CD4-positive, alpha-beta T cell treated with Interferon alpha-2 for 1 hour (primary cell): ENCODE results near the gene CDKN1A.

ENCODE experiments used
- DNase-seq, 2 donors: peaks; one replicate each; pipeline ENCODE4 v3.0.0-alpha.2; 2020 to 2022

CDKN1A gene

GRCh38 chr6:36656441-36656840, 22.1 kb upstream of the CDKN1A start:
- no peak for DNase-seq

GRCh38 chr6:36657271-36657670, 21.2 kb upstream of the CDKN1A start:
- DNase-seq, result no peak

- DNase-seq, result no peak
Measured at GRCh38 chr6:36657942-36658544, 20.5 kb upstream of the CDKN1A start.

- DNase-seq, result no peak
Measured at GRCh38 chr6:36659271-36659670, 19.2 kb upstream of the CDKN1A start.

- DNase-seq, result peak in 1 of 2 donors; percentile 21
Measured at GRCh38 chr6:36660771-36661471, 17.6 kb upstream of the CDKN1A start.

GRCh38 chr6:36662380-36662779, 16.1 kb upstream of the CDKN1A start:
- no peak for DNase-seq

- no peak for DNase-seq
Measured at GRCh38 chr6:36662827-36663256, 15.7 kb upstream of the CDKN1A start.

- DNase-seq, result no peak
Measured at GRCh38 chr6:36663504-36664446, 14.7 kb upstream of the CDKN1A start.

GRCh38 chr6:36665180-36665579, 13.3 kb upstream of the CDKN1A start:
- no peak for DNase-seq

- DNase-seq, result no peak
Measured at GRCh38 chr6:36666287-36666686, 12.2 kb upstream of the CDKN1A start.

- DNase-seq, result peak in 1 of 2 donors; percentile 44
Measured at GRCh38 chr6:36666826-36667591, 11.5 kb upstream of the CDKN1A start.

- no peak for DNase-seq
Measured at GRCh38 chr6:36668591-36668990, 9.9 kb upstream of the CDKN1A start.

- DNase-seq, result no peak
Measured at GRCh38 chr6:36669002-36669401, 9.5 kb upstream of the CDKN1A start.

GRCh38 chr6:36670271-36670670, 8.2 kb upstream of the CDKN1A start:
- no peak for DNase-seq

GRCh38 chr6:36671687-36672375, 6.7 kb upstream of the CDKN1A start:
- DNase-seq, result no peak

GRCh38 chr6:36673882-36674281, 4.6 kb upstream of the CDKN1A start:
- no peak for DNase-seq

- DNase-seq, result no peak
Measured at GRCh38 chr6:36674942-36675341, 3.6 kb upstream of the CDKN1A start.

- no peak for DNase-seq
Measured at GRCh38 chr6:36676141-36677058, 2.1 kb upstream of the CDKN1A start.

- DNase-seq, result no peak
Measured at GRCh38 chr6:36677059-36677749, 1.3 kb upstream of the CDKN1A start.

GRCh38 chr6:36677753-36678487, 594 bp upstream of the CDKN1A start:
- DNase-seq, result no peak
